H54 (cell line): ENCODE results near the gene CCDC198.

Experiments used
- DNase-seq: peaks from one replicate; pipeline ENCODE4 v3.0.0; 2011; ENCODE audit warnings: low spot score, mixed read lengths; ENCODE audit not compliant: insufficient read length
- FAIRE-seq: peaks from 3 replicates; lab custom pipeline; 2011; peaks lifted over from hg19 to GRCh38; lab: Jason Lieb, UNC
- POLR2A ChIP-seq: IDR thresholded peaks from 2 replicates; pipeline ENCODE4 v1.6.1; 2011; ENCODE audit warnings: low read depth, mild to moderate bottlenecking, low read length

Gene CCDC198

GRCh38 chr14:57493467-57494181, at the start of gene CCDC198:
Gene CCDC198, minus strand, starts transcription at chr14:57493857. Its CDS starts 142 bp downstream, at chr14:57493715.
- no peak for TF ChIP-seq POLR2A
- DNase-seq (no peak), FAIRE-seq (no peak)

- no peak for FAIRE-seq
- DNase-seq: no peak
- TF ChIP-seq POLR2A: no peak
These were observed 39.6 kb upstream of the CCDC198 start for GRCh38 chr14:57533214-57533613.

- DNase-seq: no peak
- no peak for TF ChIP-seq POLR2A
- FAIRE-seq: no peak
These were observed 36.9 kb upstream of the CCDC198 start for GRCh38 chr14:57530571-57530970.

GRCh38 chr14:57526942-57527341, 33.3 kb upstream of the CCDC198 start:
- TF ChIP-seq POLR2A: no peak
- FAIRE-seq (no peak), DNase-seq (no peak)

- no peak for TF ChIP-seq POLR2A
- DNase-seq (no peak), FAIRE-seq (no peak)
These were observed 25.4 kb upstream of the CCDC198 start for GRCh38 chr14:57519043-57519442.

GRCh38 chr14:57512220-57512619, 18.6 kb upstream of the CCDC198 start:
- TF ChIP-seq POLR2A: no peak
- DNase-seq (no peak), FAIRE-seq (no peak)

GRCh38 chr14:57508756-57509155, 15.1 kb upstream of the CCDC198 start:
- no peak for FAIRE-seq
- DNase-seq: no peak
- no peak for TF ChIP-seq POLR2A

- FAIRE-seq (no peak), DNase-seq (no peak)
- no peak for TF ChIP-seq POLR2A
These were observed 9.1 kb upstream of the CCDC198 start for GRCh38 chr14:57502586-57503254.

GRCh38 chr14:57501039-57501557, 7.4 kb upstream of the CCDC198 start:
- no peak for FAIRE-seq

GRCh38 chr14:57498659-57499058, 5.0 kb upstream of the CCDC198 start:
- no peak for TF ChIP-seq POLR2A
- no peak for FAIRE-seq

More at GRCh38 chr14:57501039-57501557, 7.4 kb upstream of the CCDC198 start:
- DNase-seq: no peak
- TF ChIP-seq POLR2A: no peak

GRCh38 chr14:57498035-57498434, 4.4 kb upstream of the CCDC198 start:
- DNase-seq (no peak), FAIRE-seq (no peak)
- no peak for TF ChIP-seq POLR2A

More at GRCh38 chr14:57498659-57499058, 5.0 kb upstream of the CCDC198 start:
- DNase-seq: no peak

- no peak for TF ChIP-seq POLR2A
These were observed 1.8 kb upstream of the CCDC198 start for GRCh38 chr14:57495416-57495815.

GRCh38 chr14:57492859-57493258, 798 bp downstream of the CCDC198 start:
- FAIRE-seq (no peak), DNase-seq (no peak)
- TF ChIP-seq POLR2A: no peak

More at GRCh38 chr14:57495416-57495815, 1.8 kb upstream of the CCDC198 start:
- DNase-seq (no peak), FAIRE-seq (no peak)

- FAIRE-seq (no peak), DNase-seq (no peak)
- TF ChIP-seq POLR2A: no peak
These were observed 2.0 kb downstream of the CCDC198 start for GRCh38 chr14:57491640-57492039.

- TF ChIP-seq POLR2A: no peak
- FAIRE-seq: no peak
- no peak for DNase-seq
These were observed 5.9 kb downstream of the CCDC198 start for GRCh38 chr14:57487771-57488170.
